HL-60/S4 treated with phorbol 12-myristate 13-acetate at 8.2 ng/mL for 4 days and 3 days (cell line): ENCODE results near the gene UNC5A.

Source experiments
- in situ Hi-C: fragments of 300-500 bp; cut with MboI; formaldehyde crosslinking; loops from 2 replicates; pipeline ENCODE4 v1.15.0; 2022; ENCODE audit warnings: low sequenced_read_pairs

Gene UNC5A

GRCh38 chr5:176916337-176916736 is 106.0 kb downstream of the UNC5A start:
- in situ Hi-C loops = no loop called here

- in situ Hi-C loops = no loop called here
Measured at GRCh38 chr5:176918613-176919012, 108.3 kb downstream of the UNC5A start.

DNA sequence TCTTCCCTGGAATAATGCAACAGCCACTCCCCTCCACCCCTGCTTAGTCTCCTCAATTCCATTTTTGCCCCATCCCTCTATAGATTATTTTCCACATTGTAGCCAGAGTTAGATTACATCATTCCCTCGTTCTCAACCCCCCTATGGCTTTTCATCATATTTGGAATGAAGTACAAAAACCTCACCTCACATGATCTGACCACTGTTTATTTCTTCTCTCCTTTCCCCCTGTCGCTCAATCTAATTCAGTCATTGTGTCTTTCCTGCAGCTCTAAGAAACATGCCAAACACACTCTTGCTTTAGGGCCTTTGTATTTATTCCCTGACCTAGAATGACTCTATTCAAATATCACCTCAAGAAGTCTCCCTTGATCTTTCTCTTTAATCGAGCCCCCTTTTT is 111.4 kb downstream of the UNC5A start:
- in situ Hi-C loops = no loop called here

- in situ Hi-C loops = no loop called here
Measured at GRCh38 chr5:176922817-176923216, 112.5 kb downstream of the UNC5A start.

DNA sequence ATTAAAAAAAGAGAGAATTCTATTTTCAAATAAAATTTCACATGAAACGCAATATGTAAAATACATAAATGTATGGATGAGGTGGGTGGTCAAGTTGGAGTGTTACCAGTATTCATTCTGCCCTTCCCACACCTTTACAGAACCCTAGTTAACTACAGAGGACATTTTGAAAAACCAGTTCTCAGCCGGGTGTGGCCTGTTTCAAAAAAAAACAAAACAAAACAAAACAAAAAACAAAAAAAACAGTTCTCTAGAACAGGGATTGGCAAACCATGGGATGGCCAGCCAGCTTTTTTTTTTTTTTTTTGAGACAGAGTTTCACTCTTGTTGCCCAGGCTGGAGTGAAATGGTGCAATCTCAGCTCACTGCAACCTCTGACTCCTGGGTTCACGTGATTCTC is 117.2 kb downstream of the UNC5A start:
- in situ Hi-C loops = no loop called here

DNA sequence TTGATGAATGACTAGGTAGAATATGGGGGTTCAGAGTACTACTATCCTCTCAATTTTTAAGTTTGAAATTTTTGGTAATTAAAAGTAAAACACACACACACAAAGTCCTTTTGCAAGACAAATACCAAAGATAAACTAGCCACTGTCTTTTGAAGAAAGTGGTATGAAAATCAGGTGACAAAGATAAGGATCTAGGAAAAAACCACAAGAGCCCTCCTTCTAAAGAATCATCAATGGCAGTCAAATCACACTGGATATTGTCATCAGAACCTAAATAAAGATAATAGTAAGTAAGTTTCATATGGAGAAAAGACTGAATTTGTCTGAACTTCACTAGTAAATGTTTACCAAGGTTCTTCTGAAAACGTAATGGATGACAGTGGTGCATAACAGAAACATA is 119.3 kb downstream of the UNC5A start:
- in situ Hi-C loops = no loop called here
